ENCODE measurements around the gene TTC9.

DNA sequence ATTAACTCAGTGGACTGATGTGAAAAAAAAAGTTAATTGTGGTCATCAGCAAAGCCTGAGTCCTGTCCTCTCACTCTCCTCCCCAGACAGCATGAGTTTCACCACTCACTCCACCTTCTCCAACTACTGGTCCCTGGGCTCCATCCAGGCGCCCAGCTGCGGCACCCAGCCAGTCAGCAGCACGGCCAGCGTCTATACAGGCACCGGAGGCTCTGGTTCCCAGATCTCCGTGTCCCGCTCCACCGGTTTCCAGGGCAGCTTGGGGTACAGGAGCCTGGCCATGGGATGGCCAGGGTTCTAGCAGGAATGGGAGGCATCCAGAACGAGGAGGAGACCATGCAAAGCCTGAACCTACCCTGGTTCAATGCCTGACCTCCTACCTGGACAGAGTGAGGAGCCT lies 47.3 kb upstream of the TTC9 start:
- TF ChIP-seq, protein P1, sequence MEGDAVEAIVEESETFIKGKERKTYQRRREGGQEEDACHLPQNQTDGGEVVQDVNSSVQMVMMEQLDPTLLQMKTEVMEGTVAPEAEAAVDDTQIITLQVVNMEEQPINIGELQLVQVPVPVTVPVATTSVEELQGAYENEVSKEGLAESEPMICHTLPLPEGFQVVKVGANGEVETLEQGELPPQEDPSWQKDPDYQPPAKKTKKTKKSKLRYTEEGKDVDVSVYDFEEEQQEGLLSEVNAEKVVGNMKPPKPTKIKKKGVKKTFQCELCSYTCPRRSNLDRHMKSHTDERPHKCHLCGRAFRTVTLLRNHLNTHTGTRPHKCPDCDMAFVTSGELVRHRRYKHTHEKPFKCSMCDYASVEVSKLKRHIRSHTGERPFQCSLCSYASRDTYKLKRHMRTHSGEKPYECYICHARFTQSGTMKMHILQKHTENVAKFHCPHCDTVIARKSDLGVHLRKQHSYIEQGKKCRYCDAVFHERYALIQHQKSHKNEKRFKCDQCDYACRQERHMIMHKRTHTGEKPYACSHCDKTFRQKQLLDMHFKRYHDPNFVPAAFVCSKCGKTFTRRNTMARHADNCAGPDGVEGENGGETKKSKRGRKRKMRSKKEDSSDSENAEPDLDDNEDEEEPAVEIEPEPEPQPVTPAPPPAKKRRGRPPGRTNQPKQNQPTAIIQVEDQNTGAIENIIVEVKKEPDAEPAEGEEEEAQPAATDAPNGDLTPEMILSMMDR (IDR thresholded peaks at IDR 0.05) = no peak
- TF ChIP-seq NFE2L1 (CRISPR knock-in tag; IDR thresholded peaks at IDR 0.05) (no peak), NFYB (CRISPR knock-in tag; conservative IDR thresholded peaks at IDR 0.05; ENCODE audit: low read depth) (no peak)
- TF ChIP-seq, protein P2, sequence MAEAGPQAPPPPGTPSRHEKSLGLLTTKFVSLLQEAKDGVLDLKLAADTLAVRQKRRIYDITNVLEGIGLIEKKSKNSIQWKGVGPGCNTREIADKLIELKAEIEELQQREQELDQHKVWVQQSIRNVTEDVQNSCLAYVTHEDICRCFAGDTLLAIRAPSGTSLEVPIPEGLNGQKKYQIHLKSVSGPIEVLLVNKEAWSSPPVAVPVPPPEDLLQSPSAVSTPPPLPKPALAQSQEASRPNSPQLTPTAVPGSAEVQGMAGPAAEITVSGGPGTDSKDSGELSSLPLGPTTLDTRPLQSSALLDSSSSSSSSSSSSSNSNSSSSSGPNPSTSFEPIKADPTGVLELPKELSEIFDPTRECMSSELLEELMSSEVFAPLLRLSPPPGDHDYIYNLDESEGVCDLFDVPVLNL (CRISPR knock-in tag; IDR thresholded peaks at IDR 0.05; ENCODE audit: borderline replicate concordance, low read depth) = no peak
- TF ChIP-seq, protein P3, sequence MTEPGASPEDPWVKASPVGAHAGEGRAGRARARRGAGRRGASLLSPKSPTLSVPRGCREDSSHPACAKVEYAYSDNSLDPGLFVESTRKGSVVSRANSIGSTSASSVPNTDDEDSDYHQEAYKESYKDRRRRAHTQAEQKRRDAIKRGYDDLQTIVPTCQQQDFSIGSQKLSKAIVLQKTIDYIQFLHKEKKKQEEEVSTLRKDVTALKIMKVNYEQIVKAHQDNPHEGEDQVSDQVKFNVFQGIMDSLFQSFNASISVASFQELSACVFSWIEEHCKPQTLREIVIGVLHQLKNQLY (CRISPR knock-in tag; IDR thresholded peaks at IDR 0.05) = no peak

Measured in WTC11 (cell line).